GM19452 (cell line): Measurements from ENCODE around the gene SPTLC1.
"Not testable (repeated sequence)": the region's sequence is repeated elsewhere in the genome, so short reads cannot be mapped to it uniquely, and the experiment has no call there.

Source experiments
- ATAC-seq: cut with Tn5 transposase; IDR thresholded peaks from one replicate; pipeline ENCODE4 v1.9.1; 2021; ENCODE audit not compliant: unreplicated experiment

Gene SPTLC1

GRCh38 chr9:92035687-92036410, 79.4 kb downstream of the SPTLC1 start:
- ATAC-seq = no peak

GRCh38 chr9:92035146-92035545, 80.1 kb downstream of the SPTLC1 start:
- no peak for ATAC-seq

GRCh38 chr9:92033991-92034390, 81.2 kb downstream of the SPTLC1 start:
- no peak for ATAC-seq

GRCh38 chr9:92033307-92033706, 81.9 kb downstream of the SPTLC1 start:
- ATAC-seq = no peak

- ATAC-seq = no peak
These were observed 82.3 kb downstream of the SPTLC1 start for GRCh38 chr9:92032891-92033290.

- no peak for ATAC-seq
These were observed 84.8 kb downstream of the SPTLC1 start for GRCh38 chr9:92030367-92030766.

- ATAC-seq = no peak
These were observed 85.7 kb downstream of the SPTLC1 start for GRCh38 chr9:92029553-92029952.

GRCh38 chr9:92026206-92027002, 88.8 kb downstream of the SPTLC1 start:
- no peak for ATAC-seq

- not testable (repeated sequence) for ATAC-seq
These were observed 93.2 kb downstream of the SPTLC1 start for GRCh38 chr9:92021785-92022541.

GRCh38 chr9:92019658-92020057, 95.6 kb downstream of the SPTLC1 start:
- no peak for ATAC-seq

- no peak for ATAC-seq
These were observed 104.3 kb downstream of the SPTLC1 start for GRCh38 chr9:92010705-92011536.

- ATAC-seq = not testable (repeated sequence)
These were observed 105.0 kb downstream of the SPTLC1 start for GRCh38 chr9:92010253-92010652.

GRCh38 chr9:92008041-92008440, 107.2 kb downstream of the SPTLC1 start:
- no peak for ATAC-seq

GRCh38 chr9:92004045-92004392, 111.2 kb downstream of the SPTLC1 start:
- no peak for ATAC-seq

- no peak for ATAC-seq
These were observed 111.7 kb downstream of the SPTLC1 start for GRCh38 chr9:92003308-92004044.

- ATAC-seq = not testable (repeated sequence)
These were observed 113.3 kb downstream of the SPTLC1 start for GRCh38 chr9:92001948-92002347.

- ATAC-seq = no peak
These were observed 114.0 kb downstream of the SPTLC1 start for GRCh38 chr9:92001244-92001643.

- ATAC-seq = no peak
These were observed 120.1 kb downstream of the SPTLC1 start for GRCh38 chr9:91995000-91995655.

- no peak for ATAC-seq
These were observed 120.8 kb downstream of the SPTLC1 start for GRCh38 chr9:91994422-91994821.
